HG03060 (cell line): Measurements from ENCODE around the gene TRIM60.
"Not testable (repeated sequence)": the region's sequence is repeated elsewhere in the genome, so short reads cannot be mapped to it uniquely, and the experiment has no call there.

ENCODE experiments used
- ATAC-seq: cut with Tn5 transposase; IDR thresholded peaks from one replicate; pipeline ENCODE4 v1.9.1; 2021; ENCODE audit warnings: low read depth, moderate number of reproducible peaks; ENCODE audit not compliant: unreplicated experiment

TRIM60 gene

DNA sequence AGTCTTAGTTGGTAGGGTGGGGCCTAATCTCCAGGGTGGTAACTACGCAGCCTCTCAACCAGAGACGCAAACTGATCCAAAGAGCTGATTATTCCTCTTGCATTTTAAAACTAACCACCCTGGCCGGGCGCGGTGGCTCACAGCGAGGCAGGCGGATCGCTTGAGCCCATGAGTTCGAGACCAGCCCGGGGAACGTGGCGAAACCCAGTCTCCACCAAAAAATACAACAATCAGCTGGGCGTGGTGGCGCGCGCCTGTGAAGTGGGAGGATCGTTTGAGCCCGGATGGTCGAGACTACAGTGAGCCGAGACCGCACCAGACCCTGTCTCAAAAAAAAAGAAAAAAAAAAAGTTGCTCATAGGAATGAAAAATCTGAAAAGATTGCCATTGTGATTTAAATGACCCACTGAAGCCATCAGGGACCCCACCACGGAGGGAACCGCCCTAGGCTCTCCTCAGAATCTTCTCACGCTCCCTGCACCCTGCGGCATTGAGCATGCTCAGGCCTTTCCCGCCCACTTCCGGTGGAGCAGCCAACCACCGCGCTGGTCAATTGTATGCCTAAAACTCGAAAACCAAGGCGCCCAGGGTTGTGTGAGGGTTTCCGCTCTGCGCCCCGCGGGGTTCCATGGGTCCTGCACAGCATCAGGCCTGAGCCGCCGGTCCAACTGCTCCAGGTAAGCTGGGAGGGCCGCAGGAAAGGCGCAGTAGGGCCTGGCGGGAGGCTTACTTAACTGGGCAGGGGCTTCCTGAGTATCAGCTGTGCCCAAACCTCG, at the start of gene TRIM60:
Gene TRIM60, plus strand, starts transcription at position 564 of the 776 bp plus-strand sequence. CDS start 8,074 bp downstream, outside the sequence.
- ATAC-seq: no peak

DNA sequence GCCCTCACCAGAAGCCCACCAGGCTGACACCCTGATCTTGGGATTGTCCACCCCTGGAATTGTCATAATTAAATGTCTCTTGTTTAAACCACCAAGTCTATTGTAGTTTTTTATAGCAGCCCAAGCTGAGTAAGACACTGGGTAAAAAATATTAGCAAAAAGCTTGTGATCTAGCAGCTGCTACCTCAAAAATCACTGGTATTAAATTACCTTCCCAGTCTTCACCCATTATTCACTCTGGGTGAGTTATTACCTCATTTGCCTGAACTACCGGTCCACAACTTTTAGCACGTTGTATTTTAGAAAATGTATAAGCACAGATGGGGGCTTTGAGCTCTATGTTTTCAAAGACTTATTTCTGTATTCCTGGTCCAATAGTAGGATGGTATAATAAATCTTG, 42.3 kb upstream of the TRIM60 start:
- no peak for ATAC-seq

DNA sequence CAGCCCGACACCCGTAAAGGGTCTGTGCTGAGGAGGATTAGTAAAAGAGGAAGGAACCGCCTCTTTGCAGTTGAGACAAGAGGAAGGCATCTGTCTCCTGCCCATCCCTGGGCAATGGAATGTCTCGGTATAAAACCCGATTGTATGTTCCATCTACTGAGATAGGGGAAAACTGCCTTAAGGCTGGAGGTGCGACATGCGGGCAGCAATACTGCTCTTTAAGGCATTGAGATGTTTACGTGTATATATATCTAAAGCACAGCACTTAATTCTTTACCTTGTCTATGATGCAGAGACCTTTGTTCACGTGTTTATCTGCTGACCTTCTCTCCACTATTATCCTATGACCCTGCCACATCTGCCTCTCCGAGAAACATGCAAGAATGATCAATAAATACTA, 41.0 kb upstream of the TRIM60 start:
- ATAC-seq: not testable (repeated sequence)

DNA sequence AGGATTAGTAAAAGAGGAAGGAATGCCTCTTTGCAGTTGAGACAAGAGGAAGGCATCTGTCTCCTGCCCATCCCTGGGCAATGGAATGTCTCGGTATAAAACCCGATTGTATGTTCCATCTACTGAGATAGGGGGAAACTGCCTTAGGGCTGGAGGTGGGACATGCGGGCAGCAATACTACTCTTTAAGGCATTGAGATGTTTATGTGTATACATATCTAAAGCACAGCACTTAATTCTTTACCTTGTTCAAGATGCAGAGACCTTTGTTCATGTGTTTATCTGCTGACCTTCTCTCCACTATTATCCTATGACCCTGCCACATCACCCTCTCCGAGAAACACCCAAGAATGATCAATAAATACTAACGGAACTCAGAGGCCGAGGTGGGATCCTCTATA, 35.7 kb upstream of the TRIM60 start:
- ATAC-seq: not testable (repeated sequence)

DNA sequence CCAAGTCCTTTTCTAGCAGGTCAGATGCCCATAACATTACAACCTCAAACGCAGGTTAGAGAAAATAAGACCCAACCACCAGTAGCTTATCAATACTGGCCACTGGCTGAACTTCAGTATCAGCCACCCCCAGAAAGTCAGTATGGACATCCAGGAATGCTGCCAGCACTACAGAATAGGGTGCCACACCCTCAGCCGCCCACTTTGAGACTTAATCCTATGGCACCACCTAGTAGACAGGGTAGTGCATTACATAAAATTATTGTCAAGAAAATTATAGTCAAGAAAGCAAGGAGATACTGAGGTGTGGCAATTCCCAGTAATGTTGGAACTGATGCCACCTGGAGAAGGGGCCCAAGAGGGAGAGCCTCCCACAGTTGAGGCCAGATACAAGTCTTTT, 34.5 kb upstream of the TRIM60 start:
- ATAC-seq: no peak

DNA sequence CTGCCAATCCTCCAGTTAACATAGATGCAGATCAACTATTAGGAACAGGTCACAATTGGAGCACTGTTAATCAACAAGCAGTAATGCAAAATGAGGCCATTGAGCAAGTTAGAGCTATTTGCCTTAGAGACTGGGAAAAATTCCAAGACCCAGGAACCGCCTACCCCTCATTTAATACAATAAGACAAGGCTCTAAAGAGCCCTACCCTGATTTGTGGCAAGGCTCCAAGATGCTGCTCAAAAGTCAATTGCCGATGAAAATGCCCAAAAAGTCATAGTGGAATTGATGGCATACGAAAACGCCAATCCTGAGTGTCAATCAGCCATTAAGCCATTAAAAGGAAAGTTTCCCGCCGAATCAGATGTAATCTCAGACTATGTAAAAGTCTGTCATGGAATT, 33.9 kb upstream of the TRIM60 start:
- no peak for ATAC-seq

DNA sequence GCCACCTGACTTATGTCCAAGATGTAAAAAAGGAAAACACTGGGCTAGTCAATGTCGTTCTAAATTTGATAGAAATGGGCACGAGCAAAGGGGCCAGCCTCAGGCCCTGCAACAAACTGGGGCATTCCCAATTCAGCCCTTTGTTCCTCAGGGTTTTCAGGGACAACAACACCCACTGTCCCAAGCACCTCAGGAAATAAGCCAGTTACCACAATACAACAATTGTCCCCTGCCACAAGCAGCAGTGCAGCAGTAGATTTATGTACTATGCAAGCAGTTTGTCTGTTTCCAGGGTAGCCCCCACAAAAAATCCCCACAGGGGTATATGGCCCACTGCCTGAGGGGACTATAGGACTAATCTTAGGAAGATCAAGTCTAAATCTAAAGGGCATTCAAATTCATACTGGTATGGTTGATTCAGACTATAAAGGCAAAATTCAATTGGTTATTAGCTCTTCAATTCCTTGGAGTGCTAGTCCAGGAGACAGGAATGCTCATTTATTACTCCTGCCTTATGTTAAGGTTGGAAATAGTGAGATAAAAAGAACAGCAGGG, 33.2 kb upstream of the TRIM60 start:
- ATAC-seq: not testable (repeated sequence)

DNA sequence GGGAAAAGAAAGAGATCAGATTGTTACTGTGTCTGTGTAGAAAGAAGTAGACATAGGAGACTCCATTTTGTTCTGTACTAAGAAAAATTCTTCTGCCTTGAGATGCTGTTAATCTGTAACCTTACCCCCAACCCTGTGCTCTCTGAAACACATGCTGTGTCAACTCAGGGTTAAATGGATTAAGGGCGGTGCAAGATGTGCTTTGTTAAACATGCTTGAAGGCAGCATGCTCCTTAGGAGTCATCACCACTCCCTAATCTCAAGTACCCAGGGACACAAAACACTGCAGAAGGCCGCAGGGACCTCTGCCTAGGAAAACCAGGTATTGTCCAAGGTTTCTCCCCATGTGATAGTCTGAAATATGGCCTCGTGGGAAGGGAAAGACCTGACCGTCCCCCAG, 29.8 kb upstream of the TRIM60 start:
- ATAC-seq: not testable (repeated sequence)

DNA sequence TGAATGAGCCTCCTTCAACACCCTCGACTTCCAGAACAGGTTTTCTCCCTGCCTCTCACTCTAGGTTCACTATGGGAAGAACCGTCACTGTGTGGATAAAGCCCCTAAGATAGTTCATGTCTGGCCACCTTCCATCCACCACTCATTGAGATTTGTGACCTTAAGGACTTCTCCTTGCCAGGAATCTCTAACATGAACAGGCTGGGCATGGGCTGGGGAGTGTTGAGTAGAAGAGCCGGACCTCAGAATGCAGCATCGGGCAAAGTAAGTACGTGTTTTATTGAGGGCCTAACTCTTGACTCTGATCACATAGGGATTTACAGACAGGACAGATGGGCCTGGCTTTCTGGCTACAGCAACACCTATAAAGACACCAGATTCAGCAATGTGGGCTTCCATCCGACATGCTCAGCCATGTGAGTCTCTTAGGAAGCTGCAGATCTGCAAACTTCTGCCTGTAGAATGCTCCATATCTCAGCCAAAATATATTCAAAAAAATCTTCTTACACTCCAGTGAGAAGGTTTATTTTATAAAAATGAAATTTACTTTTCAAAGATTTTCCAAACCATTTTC, 26.4 kb upstream of the TRIM60 start:
- ATAC-seq: no peak

DNA sequence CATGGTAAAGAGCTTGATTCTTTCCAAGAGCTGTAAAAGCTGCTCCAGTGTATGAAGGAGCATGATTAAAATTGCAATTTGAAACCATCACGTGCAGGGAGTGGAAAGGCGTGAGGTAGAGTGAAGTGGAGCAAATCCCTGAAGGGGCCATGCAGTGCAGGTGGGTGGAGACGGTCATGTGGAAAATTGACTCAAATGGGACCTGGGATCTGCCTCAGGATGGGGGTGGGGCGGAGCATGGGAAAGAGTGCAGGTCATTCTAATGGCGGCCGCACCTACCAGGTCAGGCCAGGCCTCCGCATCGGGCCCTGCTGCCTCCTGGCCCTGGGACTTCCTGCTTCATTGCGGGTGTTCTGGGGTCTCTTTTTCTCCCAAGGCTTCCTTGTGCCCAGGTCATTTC, 25.3 kb upstream of the TRIM60 start:
- ATAC-seq: no peak

DNA sequence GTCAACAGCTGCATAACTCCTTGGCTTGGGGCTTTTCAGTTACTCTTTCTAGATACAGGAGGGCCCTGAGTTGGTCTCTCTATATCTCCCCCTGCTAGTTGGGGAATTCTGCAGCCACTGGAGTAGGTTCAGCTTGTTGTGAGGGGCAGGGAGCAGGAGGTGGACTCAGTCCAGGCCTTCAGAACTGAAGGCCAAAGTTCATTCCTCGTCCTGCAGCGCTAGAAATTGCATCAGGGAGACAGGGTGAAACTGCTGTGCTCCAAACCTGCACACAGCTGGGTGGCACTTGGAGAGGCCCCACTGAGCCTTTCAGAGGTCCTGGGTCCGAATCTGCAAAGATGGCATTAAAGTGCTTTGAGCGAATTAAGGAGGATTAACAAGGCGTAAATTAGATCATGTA, 24.9 kb upstream of the TRIM60 start:
- no peak for ATAC-seq

DNA sequence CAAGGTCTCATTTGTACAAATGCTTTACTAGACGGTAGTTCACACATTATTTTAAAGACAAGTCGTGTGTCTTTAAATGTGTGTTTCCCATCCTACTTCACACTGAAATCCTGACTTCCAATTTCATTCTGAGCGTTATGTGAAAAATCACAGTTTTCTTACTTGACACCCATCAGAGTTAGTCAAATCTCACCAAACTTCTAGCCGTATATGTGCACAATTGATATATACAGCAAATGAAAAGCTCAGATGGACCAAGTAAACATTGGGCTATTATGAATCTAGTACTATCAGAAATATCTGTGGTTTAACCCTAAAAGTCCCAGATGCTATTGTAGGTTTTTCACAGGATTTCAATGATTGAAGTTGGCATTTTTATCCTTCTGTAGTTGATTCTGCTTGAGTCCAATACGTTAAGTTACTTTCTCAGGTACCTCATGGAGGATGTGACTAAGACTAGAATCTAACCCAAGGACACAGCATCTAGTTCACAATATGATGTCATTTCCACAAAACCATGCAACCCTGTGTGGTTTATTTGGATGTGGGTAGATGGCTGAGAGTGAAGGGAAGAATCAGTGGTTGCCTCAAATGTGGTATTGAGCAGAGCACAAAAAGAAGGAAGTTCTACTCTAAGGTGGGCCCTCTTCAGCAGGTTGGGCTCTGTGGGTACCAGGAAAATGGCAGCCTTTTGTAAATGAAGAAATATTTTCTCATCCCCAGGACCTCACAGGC, 22.1 kb upstream of the TRIM60 start:
- ATAC-seq: no peak

DNA sequence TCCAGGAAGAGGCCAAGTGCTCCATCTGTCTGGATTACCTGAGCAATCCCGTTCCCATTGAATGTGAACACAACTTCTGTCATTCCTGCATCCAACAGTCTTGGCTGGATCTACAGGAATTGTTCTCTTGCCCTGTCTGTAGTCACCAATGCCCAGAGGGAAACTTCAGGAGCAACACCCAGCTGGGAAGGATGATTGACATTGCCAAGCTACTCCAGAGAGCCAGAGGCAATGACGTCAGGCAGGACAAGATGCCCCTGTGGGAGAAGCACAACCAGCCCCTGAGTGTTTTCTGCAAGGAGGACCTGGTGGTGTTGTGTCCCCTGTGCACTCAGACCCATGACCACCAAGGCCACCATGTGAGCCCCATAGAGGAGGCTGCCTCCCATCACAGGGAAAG, 21.3 kb upstream of the TRIM60 start:
- ATAC-seq: no peak

DNA sequence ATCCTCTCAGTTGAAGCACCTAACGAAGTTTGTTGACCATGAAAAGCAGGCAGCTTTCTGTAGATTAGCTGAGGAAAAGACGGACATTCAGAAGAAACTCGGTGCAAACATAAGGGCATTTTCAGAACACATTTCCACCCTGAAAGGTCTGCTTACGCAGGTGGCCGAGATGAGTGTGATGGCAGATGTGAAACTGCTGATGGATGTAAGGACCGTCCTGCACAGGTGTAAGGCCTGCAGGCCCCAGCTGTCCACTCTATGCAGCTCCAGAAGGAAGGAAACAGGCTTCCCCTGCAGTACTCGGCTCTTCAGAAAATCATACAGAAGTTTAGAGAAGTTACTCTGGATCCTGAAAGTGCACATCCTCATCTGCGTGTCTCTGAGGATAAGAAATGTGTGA, 20.8 kb upstream of the TRIM60 start:
- ATAC-seq: no peak

DNA sequence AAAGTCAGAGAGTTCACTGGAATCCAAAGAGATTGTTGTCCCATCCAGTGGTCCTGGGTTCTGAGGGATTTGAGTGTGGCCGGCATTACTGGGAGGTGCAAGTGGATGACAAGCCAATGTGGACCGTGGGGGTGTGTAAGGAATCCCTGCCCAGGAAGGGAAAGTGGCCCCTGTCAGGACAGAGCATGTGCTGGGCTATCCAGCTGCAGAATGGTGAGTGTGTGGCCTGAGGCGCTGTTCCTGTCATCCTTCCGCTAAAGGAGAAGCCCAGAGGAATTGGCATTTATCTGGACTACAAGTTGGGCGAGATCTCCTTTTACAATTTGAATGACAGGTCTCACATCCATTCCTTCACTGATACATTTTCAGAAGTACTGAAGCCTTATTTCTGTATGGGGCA, 20.4 kb upstream of the TRIM60 start:
- ATAC-seq: no peak

DNA sequence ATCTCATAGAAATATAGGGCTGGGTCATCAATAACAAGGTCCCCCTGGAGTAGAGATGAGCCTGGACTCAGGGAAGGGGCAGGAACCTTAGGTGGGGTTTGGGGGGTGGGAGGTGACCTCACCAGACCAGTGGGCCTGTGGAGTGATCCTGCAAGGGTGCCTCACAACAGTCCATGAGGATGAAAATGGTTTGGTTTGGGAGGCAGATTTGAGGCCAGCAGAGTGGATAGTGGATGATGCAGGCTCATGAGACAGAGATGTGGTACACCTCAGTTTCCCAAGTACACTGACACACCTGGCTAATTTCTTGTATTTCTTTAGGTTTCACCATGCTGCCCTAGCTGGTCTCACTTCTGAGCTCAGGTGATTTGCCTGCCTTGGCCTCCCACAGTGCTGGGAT, 18.1 kb upstream of the TRIM60 start:
- ATAC-seq: no peak

DNA sequence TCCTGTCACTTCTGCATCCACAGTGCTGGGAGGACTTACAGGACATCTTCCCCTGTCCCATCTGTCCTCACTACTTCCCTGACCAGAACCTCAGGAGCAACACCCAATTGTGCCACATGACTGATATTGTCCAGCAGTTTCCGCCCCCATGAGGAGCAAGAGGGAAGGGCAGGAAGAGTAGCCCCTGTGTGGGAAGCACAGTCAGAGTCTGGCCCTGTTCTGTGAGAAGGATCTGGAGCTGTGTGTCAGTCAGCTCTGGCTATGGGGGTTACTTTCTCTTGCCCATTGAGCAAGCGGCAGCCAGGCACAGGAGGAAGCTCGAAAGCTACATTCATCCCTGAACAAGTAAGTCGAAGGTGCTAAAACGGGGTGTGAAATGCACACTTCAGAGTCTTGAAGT, 14.8 kb upstream of the TRIM60 start:
- no peak for ATAC-seq

DNA sequence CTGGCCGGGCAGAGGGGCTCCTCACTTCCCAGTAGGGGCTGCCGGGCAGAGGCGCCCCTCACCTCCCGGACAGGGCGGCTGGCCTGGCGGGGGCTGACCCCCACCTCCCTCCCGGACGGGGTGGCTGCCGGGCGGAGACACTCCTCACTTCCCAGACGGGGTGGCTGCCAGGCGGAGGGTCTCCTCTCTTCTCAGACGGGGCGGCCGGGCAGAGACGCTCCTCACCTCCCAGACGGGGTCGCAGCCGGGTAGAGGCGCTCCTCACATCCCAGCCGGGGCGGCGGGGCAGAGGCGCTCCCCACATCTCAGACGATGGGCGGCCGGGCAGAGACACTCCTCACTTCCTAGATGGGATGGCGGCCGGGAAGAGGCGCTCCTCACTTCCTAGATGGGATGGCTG, 11.8 kb upstream of the TRIM60 start:
- ATAC-seq: not testable (repeated sequence)

DNA sequence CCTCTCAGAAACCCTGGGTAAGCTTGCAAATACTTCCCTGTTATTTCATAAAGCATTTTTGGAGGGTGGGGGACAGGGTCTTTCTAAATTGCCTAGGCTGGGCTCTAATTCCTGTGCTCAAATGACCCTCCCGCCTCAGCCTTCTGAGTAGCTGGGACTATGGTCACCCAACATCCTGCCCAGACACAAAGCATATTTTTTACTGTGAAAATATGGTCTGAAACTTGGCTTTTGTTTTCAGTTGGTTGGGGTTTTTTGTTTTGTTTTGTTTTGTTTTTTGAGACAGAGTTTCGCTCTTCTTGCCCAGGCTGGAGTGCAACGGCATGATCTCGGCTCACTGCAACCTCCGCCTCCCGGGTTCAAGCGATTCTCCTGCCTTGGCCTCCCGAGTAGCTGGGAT, 6.0 kb upstream of the TRIM60 start:
- not testable (repeated sequence) for ATAC-seq

DNA sequence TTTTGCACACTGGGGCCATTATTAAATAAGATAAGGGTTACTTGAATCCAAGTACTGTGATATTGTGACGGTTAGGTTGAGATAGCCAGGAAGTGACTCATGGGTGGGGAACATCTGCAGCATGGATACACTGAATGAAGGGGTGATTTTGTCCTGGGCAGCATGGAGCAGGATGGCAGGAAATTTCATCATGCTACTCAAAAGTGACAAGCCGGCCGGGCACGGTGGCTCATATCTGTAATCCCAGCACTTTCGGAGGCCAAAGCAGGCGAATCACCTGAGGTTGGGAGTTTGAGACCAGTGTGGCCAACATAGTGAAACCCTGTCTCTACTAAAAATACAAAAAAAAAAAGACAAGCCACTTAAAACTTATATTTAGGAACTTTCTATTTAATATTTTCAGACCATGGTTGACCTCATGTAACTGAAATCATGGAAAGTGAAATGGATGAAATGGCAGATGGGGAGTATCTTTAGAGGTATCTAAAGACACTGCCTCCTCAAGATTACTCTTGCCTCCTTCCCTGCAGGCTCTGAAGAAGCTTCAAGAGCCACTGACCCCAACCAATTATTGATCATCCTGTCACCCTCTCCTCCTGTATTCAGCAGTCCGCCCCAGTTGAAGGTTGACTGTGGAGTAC, 3.9 kb upstream of the TRIM60 start:
- ATAC-seq: no peak

DNA sequence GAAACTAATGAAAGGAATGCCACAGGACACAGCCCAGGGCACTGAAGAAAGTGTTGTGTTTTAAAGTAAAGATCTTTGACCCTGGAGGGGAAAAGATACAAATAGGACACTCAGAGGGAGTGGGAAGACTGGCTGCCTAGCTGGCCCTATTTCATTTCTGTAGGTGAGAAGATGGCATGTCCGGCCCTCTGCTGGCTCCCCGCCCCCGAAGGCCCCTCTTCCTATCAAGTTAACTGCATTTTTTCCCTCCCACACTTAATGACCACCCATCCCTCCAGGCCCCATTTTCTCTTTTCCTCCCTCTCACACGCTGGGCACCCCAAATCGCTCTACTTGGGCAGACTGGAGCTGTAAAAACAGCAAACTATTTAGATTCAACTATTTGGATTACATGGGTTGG, 16.4 kb downstream of the TRIM60 start:
- no peak for ATAC-seq
